ENCODE measurements around the gene SLC4A11. TPM values are rescaled to one million over a fixed set of nuclear protein-coding genes. Genes with fewer than 3 reads are reported as not detected.
"Not testable (repeated sequence)": the region's sequence is repeated elsewhere in the genome, so short reads cannot be mapped to it uniquely, and the experiment has no call there.

SLC4A11 gene
- total RNA-seq, 6 donors from 2014 or later, result 2.6 to 14.9 (median 5.2) TPM

DNA sequence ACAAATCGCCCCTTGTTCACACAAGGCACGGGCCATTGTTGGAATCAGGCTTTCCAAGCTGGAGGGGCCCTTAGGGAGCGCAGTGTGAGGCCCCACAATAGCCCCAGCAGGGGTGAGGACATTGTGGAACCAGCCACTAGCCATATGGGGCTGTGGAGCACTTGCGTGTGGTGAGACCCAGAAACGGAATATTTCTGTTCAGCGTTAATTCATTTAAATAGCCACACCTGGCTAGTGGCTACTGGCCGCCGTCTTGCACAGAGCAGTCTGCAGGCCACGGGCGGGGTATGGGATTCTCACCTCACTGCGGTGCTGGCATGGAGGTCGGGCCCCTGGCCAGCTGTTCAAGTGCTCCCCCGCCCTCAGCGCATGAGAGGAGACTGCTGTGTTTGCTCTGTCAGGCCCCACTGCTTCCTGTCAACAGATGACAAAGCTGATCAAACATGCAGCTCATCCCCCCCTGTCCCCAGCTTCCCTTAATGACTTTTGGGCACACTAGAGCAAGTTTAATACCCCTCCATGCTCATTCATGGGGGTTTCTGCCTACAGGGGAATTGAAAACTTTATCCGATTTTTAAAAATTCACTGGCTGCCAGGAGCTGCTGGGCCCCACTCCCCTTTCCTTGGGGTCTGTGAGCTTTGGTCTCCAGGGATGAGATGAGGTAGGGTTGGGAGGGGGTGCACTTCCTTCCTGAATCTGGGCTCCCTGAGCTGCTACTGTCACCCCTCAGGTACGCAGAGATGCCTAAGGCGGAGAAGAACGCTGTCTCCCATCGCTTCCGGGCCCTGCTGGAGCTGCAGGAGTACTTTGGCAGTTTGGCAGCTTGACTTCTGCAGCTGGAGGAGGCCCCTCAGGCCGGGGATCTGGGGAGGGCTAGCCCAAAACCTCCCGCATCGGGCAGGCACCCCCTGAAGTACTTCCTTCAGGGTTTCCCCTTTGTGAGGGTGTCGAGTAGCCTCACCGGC lies 16.1 kb downstream of the SLC4A11 start:
- DNase-seq (peak in 1 of 2 donors; percentile 79), ATAC-seq (ENCODE audit: low FRiP score in 2 of 2) (no peak)
- Histone ChIP-seq H3K4me3 (no peak overlapping the region), H3K27ac (no peak overlapping the region), H3K9me3 (no peaks in the 10 kb centered on the region), H3K4me1 (peaks cover 3 to 8% (median 8%) of the 10 kb centered on the region in 4 donors), H3K36me3 (peaks cover 4 to 43% (median 29%) of the 10 kb centered on the region in 4 donors), H3K27me3 (no peaks in the 10 kb centered on the region)
- TF ChIP-seq CTCF (IDR thresholded peaks at IDR 0.05), result no peak
- TF ChIP-seq POLR2AphosphoS5 (IDR thresholded peaks at IDR 0.05), result no peak
- no peak for TF ChIP-seq POLR2A (IDR thresholded peaks at IDR 0.05)
- no peak for TF ChIP-seq EP300 (IDR thresholded peaks at IDR 0.05)
- 65 to 74% methylated on average over 15 to 23 of the region's 25 CpGs for WGBS, 2 donors

- no peak overlapping the region for H3K27ac ChIP-seq
- peaks cover 4 to 51% (median 29%) of the 10 kb centered on the region in 4 donors for H3K36me3 ChIP-seq
- no peaks in the 10 kb centered on the region for H3K9me3 ChIP-seq
- H3K4me1 ChIP-seq, result peaks cover 3 to 8% (median 8%) of the 10 kb centered on the region in 4 donors
- DNase-seq, result peak in 1 of 2 donors; percentile 64
- H3K4me3 ChIP-seq, result no peak overlapping the region
- TF ChIP-seq POLR2AphosphoS5 (IDR thresholded peaks at IDR 0.05), result no peak
- TF ChIP-seq POLR2A (IDR thresholded peaks at IDR 0.05), result no peak
- no peak for TF ChIP-seq EP300 (IDR thresholded peaks at IDR 0.05)
- TF ChIP-seq CTCF (IDR thresholded peaks at IDR 0.05), result no peak
- 91 to 92% methylated on average over 16 to 18 of the region's 18 CpGs for WGBS, 2 donors
- ATAC-seq (ENCODE audit: low FRiP score in 2 of 2), result no peak
- no peaks in the 10 kb centered on the region for H3K27me3 ChIP-seq
Observed at GRCh38 chr20:3221398-3222226, 17.4 kb downstream of the SLC4A11 start.

DNA sequence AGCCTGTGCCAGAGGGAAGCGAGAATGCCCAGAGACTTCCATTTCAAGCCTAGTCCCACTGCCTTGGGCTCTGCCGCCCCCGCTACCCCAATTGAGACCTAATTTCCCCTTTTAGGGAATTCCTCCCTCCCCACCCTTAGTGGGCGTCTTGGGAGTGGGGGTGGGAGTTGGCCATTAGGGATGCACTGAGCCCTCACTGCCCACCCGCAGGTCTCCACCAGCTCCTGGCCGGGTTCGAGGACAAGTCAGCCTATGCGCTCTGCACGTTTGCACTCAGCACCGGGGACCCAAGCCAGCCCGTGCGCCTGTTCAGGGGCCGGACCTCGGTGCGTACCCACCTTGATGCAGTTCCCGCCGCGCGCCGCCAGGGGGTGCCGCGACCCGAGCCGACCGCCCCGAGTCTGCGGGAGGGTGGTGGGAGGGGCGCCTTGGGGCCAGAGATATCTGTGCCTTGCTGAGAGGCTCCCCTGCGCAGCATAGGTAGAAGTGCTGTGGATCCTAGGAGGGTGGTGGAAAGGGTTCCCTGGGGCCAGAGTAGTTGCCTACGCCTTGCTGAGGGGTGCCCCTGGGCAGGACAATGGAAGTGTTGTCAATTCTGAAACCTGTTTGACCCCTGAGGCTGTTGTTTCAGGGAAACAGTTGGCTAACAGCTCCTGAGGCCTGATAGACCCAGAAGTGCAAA lies 20.5 kb downstream of the SLC4A11 start:
- Histone ChIP-seq H3K9me3 (no peaks in the 10 kb centered on the region), H3K4me1 (peaks cover 3 to 8% (median 8%) of the 10 kb centered on the region in 4 donors), H3K4me3 (no peak overlapping the region), H3K27ac (no peak overlapping the region), H3K27me3 (no peaks in the 10 kb centered on the region), H3K36me3 (peaks cover 3 to 64% (median 37%) of the 10 kb centered on the region in 4 donors)
- WGBS, 2 donors, result 25 to 86% methylated on average over 5 to 30 of the region's 30 CpGs
- no peak for TF ChIP-seq POLR2A (IDR thresholded peaks at IDR 0.05)
- TF ChIP-seq CTCF (IDR thresholded peaks at IDR 0.05), result peak; percentile 86 to 95 (median 92)
- DNase-seq, result peak; percentile 60 to 96
- ATAC-seq (ENCODE audit: low FRiP score in 2 of 2), result peak; percentile 73 to 92

DNA sequence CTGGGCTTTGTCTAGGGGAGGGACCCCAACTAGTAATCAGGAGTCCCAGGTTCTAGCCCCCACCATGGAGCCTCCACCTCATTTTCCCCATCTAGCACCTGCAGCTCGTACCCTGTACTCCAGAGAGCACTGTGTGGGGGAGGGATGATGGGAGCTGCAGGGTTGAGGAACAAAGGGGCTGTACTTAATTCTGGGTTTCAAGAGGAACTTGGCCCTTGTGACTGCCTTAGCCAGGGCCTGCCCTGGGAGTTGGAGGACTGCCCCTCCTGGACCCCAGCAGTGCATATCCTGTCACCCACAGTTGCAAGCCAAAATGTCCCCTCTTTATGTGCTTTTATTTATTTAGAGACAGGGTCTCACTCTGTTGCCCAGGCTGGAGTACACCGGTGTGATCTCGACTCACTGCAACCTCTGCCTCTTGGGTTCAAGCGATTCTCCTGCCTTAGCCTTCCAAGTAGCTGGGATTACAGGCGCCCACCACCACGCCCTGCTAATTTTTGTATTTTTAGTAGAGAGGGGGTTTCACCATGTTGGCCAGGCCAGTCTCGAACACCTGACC lies 23.6 kb downstream of the SLC4A11 start:
- not testable (repeated sequence) for H3K27me3 ChIP-seq; H3K27ac ChIP-seq; DNase-seq; H3K9me3 ChIP-seq; H3K4me3 ChIP-seq; ATAC-seq (ENCODE audit: low FRiP score in 2 of 2)
- Histone ChIP-seq H3K36me3 (peaks cover 0 to 40% (median 17%) of the 10 kb centered on the region in 4 donors), H3K4me1 (peaks cover 4 to 15% (median 10%) of the 10 kb centered on the region in 4 donors)
- 96 to 98% methylated on average over 7 of the region's 7 CpGs for WGBS, 2 donors
